ENCODE data around the gene DNMT3A.

Gene DNMT3A

GRCh38 chr2:25373269-25373981 lies 31.7 kb upstream of the DNMT3A start:
- H3K4me3 ChIP-seq (ENCODE audit: low read depth, low read length) = no peak overlapping the region

- H3K4me3 ChIP-seq (ENCODE audit: low read depth, low read length) = no peak overlapping the region
These were observed 30.9 kb upstream of the DNMT3A start for GRCh38 chr2:25372405-25373268.

- H3K4me3 ChIP-seq (ENCODE audit: low read depth, low read length) = no peak overlapping the region
These were observed 29.8 kb upstream of the DNMT3A start for GRCh38 chr2:25371253-25372241.

- H3K4me3 ChIP-seq (ENCODE audit: low read depth, low read length) = no peak overlapping the region
These were observed 28.2 kb upstream of the DNMT3A start for GRCh38 chr2:25369876-25370275.

GRCh38 chr2:25369439-25369838 lies 27.7 kb upstream of the DNMT3A start:
- no peak overlapping the region for H3K4me3 ChIP-seq (ENCODE audit: low read depth, low read length)

GRCh38 chr2:25368660-25369059 lies 26.9 kb upstream of the DNMT3A start:
- no peak overlapping the region for H3K4me3 ChIP-seq (ENCODE audit: low read depth, low read length)

- H3K4me3 ChIP-seq (ENCODE audit: low read depth, low read length) = no peak overlapping the region
These were observed 25.6 kb upstream of the DNMT3A start for GRCh38 chr2:25367296-25367695.

- H3K4me3 ChIP-seq (ENCODE audit: low read depth, low read length) = no peak overlapping the region
These were observed 24.9 kb upstream of the DNMT3A start for GRCh38 chr2:25366629-25367028.

GRCh38 chr2:25365241-25365640 lies 23.5 kb upstream of the DNMT3A start:
- no peak overlapping the region for H3K4me3 ChIP-seq (ENCODE audit: low read depth, low read length)

- H3K4me3 ChIP-seq (ENCODE audit: low read depth, low read length) = no peak overlapping the region
These were observed 22.0 kb upstream of the DNMT3A start for GRCh38 chr2:25363733-25364132.

GRCh38 chr2:25362434-25363145 lies 20.9 kb upstream of the DNMT3A start:
- no peak overlapping the region for H3K4me3 ChIP-seq (ENCODE audit: low read depth, low read length)

GRCh38 chr2:25362049-25362433 lies 20.3 kb upstream of the DNMT3A start:
- no peak overlapping the region for H3K4me3 ChIP-seq (ENCODE audit: low read depth, low read length)

GRCh38 chr2:25361261-25362048 lies 19.7 kb upstream of the DNMT3A start:
- H3K4me3 ChIP-seq (ENCODE audit: low read depth, low read length) = peak overlapping the region; percentile 20

GRCh38 chr2:25358836-25359235 lies 17.1 kb upstream of the DNMT3A start:
- H3K4me3 ChIP-seq (ENCODE audit: low read depth, low read length) = no peak overlapping the region

- no peak overlapping the region for H3K4me3 ChIP-seq (ENCODE audit: low read depth, low read length)
These were observed 16.6 kb upstream of the DNMT3A start for GRCh38 chr2:25358249-25358815.

GRCh38 chr2:25356088-25356487 lies 14.4 kb upstream of the DNMT3A start:
- no peak overlapping the region for H3K4me3 ChIP-seq (ENCODE audit: low read depth, low read length)

GRCh38 chr2:25355270-25355669 lies 13.5 kb upstream of the DNMT3A start:
- H3K4me3 ChIP-seq (ENCODE audit: low read depth, low read length) = no peak overlapping the region

- H3K4me3 ChIP-seq (ENCODE audit: low read depth, low read length) = no peak overlapping the region
These were observed 12.4 kb upstream of the DNMT3A start for GRCh38 chr2:25354116-25354515.

- H3K4me3 ChIP-seq (ENCODE audit: low read depth, low read length) = no peak overlapping the region
These were observed 7.7 kb upstream of the DNMT3A start for GRCh38 chr2:25349397-25349796.

Measured in iPS-11a (cell line).